Panc1 (cell line): ENCODE data around the gene CACFD1. TPM values are rescaled to one million over a fixed set of nuclear protein-coding genes. Genes with fewer than 3 reads are reported as not detected.
A peak's percentile ranks its signal among the peaks of the same experiment; 100 is the strongest.

ENCODE experiments used
- ATAC-seq: fragments of 200-7000 bp; cut with Tn5 transposase; 2 replicates; pipeline ENCODE4 v1.9.1; 2020; ENCODE audit warnings: mild to moderate bottlenecking, moderate library complexity
- BruUV-seq: library from RNA; stranded (reverse); fragments of 400-500 nt; replicated peaks from 2 replicates; lab custom pipeline; 2021; lab: Mats Ljungman, UMichigan
- CTCF ChIA-PET: fragments of 300-600 bp; sonication (Branson Sonifier 250); formaldehyde crosslinking; loops from one replicate; lab custom pipeline; 2022; ENCODE audit warnings: antibody characterized with exemption; lab: Charles Lee
- POLR2A ChIA-PET: fragments of 300-600 bp; sonication (Branson Sonifier 250); formaldehyde crosslinking; loops from one replicate; lab custom pipeline; 2022; ENCODE audit warnings: antibody characterized with exemption; lab: Charles Lee
- DNase-seq: peaks from one replicate; pipeline ENCODE4 v3.0.0-alpha.2; 2010; ENCODE audit warnings: low read depth, low spot score
- H3K27ac ChIP-seq: 2 replicates; pipeline ENCODE4 v1.5.1; 2011; ENCODE audit warnings: mild to moderate bottlenecking, low read length, inconsistent platforms
- H3K27me3 ChIP-seq: fragments of 200-500 bp; sonication (Bioruptor generic); 2 replicates; pipeline ENCODE4 v1.6.0; 2014; ENCODE audit warnings: low read length, inconsistent platforms; ENCODE audit not compliant: control insufficient read depth, insufficient read depth
- H3K36me3 ChIP-seq: fragments of 200-500 bp; sonication (Bioruptor generic); 2 replicates; pipeline ENCODE4 v1.5.1; 2014; ENCODE audit warnings: inconsistent platforms, mild to moderate bottlenecking, low read length, moderate library complexity; ENCODE audit not compliant: control insufficient read depth, insufficient read depth
- H3K4me1 ChIP-seq: 2 replicates; pipeline ENCODE4 v1.5.1; 2011; ENCODE audit warnings: inconsistent platforms, mild to moderate bottlenecking, low read length, moderate library complexity; ENCODE audit not compliant: control insufficient read depth, insufficient read depth
- H3K4me3 ChIP-seq, 2 experiments: 2 replicates each; pipeline ENCODE4 v1.5.1; 2011 to 2012; ENCODE audit warnings: low read depth in 2 of 2, low read length in 2 of 2, mild to moderate bottlenecking in 2 of 2, inconsistent platforms in 1 of 2, moderate library complexity in 1 of 2
- H3K9me3 ChIP-seq: fragments of 200-500 bp; sonication (Bioruptor generic); 2 replicates; pipeline ENCODE4 v1.5.1; 2014; ENCODE audit warnings: low read depth, mild to moderate bottlenecking, inconsistent platforms, low read length, moderate library complexity; ENCODE audit not compliant: control insufficient read depth, insufficient read depth
- POLR2AphosphoS5 ChIP-seq: IDR thresholded peaks from 2 replicates; pipeline ENCODE4 v1.6.1; 2012; ENCODE audit warnings: mild to moderate bottlenecking, low read depth, low read length, moderate library complexity
- SIN3A ChIP-seq: IDR thresholded peaks from 2 replicates; pipeline ENCODE4 v1.6.1; 2012; ENCODE audit warnings: low read depth, mild to moderate bottlenecking, low read length, moderate library complexity, borderline replicate concordance; ENCODE audit not compliant: insufficient read depth
- TCF7L2 ChIP-seq: IDR thresholded peaks from 2 replicates; pipeline ENCODE4 v1.6.1; 2011; ENCODE audit warnings: mild to moderate bottlenecking, low read depth, low read length, inconsistent platforms
- in situ Hi-C: cut with HindIII; loops from 2 replicates; pipeline ENCODE4 v1.10.0; 2016; ENCODE audit warnings: low sequenced_read_pairs, low pct_unique_long_range_greater_than_20kb
- intact Hi-C: fragments of 100-400 bp; cut with micrococcal nuclease; formaldehyde crosslinking; loops from one replicate; pipeline ENCODE4 v1.10.0; 2022; ENCODE audit not compliant: unreplicated experiment
- total RNA-seq: library from RNA; stranded (reverse); gene quantifications from one replicate; pipeline ENCODE4 v1.2.1, GENCODE V29; 2021; ENCODE audit not compliant: unreplicated experiment
- TF ChIP-seq, protein P1 (sequence below), 2 experiments: IDR thresholded peaks; 2 replicates each; pipeline ENCODE4 v1.6.1; 2011 to 2012; ENCODE audit warnings: low read depth in 2 of 2, control low read depth in 1 of 2, low read length in 1 of 2, mild to moderate bottlenecking in 1 of 2, moderate library complexity in 1 of 2; ENCODE audit not compliant: insufficient read depth in 1 of 2
- TF ChIP-seq, protein P2 (sequence below): fragments of 450-650 bp; IDR thresholded peaks from 2 replicates; pipeline ENCODE4 v1.5.1; 2017; ENCODE audit warnings: mild to moderate bottlenecking

The CACFD1 gene
- total RNA-seq, 1 experiment from 2014 or later, result 13.9 TPM

DNA sequence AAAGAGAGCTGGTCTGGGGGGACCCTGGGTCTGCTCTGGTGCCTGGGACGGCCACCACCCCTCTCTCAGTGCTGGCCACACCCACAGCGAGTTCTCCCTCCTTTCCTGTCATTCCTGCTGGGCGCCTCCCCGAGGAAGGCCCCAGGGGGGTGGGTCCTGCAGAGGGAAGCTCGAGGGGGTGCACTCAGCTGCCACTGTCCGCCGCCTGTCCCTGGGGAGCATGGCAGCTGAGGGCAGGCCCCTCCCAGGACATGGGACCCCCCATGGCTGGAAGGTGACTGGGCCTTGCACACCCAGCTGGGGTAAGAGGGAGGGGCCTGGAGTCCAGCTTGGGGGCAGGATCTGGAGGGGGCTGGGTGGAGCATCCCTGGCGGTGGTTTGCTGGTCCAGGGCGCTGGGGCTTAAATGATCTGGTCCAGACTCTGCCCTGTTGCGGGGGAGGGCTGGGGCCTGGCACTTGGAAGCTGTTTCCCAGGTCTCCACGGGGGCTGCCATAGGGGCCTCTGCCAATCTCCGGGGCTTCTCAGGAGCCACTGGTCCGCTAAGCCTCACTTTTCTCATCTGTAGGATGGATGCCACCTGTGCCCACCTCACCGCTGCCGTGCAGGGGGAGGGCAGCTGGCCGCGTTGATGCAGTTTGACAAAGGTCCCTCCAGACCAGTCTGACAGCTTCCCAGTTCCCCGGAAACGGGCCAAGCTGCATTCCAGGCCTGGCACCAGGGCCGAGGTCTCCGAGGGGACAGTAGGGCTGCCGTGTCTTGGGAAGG is 25.1 kb downstream of the CACFD1 start:
- BruUV-seq, result no TSS peak
- no peaks in the 10 kb centered on the region for H3K27me3 ChIP-seq
- TF ChIP-seq TCF7L2, result no peak
- no peak for TF ChIP-seq SIN3A
- TF ChIP-seq, protein P1, sequence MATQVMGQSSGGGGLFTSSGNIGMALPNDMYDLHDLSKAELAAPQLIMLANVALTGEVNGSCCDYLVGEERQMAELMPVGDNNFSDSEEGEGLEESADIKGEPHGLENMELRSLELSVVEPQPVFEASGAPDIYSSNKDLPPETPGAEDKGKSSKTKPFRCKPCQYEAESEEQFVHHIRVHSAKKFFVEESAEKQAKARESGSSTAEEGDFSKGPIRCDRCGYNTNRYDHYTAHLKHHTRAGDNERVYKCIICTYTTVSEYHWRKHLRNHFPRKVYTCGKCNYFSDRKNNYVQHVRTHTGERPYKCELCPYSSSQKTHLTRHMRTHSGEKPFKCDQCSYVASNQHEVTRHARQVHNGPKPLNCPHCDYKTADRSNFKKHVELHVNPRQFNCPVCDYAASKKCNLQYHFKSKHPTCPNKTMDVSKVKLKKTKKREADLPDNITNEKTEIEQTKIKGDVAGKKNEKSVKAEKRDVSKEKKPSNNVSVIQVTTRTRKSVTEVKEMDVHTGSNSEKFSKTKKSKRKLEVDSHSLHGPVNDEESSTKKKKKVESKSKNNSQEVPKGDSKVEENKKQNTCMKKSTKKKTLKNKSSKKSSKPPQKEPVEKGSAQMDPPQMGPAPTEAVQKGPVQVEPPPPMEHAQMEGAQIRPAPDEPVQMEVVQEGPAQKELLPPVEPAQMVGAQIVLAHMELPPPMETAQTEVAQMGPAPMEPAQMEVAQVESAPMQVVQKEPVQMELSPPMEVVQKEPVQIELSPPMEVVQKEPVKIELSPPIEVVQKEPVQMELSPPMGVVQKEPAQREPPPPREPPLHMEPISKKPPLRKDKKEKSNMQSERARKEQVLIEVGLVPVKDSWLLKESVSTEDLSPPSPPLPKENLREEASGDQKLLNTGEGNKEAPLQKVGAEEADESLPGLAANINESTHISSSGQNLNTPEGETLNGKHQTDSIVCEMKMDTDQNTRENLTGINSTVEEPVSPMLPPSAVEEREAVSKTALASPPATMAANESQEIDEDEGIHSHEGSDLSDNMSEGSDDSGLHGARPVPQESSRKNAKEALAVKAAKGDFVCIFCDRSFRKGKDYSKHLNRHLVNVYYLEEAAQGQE (IDR thresholded peaks at IDR 0.05; ENCODE audit: insufficient read depth in 1 of 2, low read depth in 2 of 2, low read length in 1 of 2), result no peak
- TF ChIP-seq POLR2AphosphoS5, result no peak
- TF ChIP-seq, protein P2, sequence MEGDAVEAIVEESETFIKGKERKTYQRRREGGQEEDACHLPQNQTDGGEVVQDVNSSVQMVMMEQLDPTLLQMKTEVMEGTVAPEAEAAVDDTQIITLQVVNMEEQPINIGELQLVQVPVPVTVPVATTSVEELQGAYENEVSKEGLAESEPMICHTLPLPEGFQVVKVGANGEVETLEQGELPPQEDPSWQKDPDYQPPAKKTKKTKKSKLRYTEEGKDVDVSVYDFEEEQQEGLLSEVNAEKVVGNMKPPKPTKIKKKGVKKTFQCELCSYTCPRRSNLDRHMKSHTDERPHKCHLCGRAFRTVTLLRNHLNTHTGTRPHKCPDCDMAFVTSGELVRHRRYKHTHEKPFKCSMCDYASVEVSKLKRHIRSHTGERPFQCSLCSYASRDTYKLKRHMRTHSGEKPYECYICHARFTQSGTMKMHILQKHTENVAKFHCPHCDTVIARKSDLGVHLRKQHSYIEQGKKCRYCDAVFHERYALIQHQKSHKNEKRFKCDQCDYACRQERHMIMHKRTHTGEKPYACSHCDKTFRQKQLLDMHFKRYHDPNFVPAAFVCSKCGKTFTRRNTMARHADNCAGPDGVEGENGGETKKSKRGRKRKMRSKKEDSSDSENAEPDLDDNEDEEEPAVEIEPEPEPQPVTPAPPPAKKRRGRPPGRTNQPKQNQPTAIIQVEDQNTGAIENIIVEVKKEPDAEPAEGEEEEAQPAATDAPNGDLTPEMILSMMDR, result no peak
- no peak for DNase-seq
- in situ Hi-C loops (no loop called here), intact Hi-C loops (loop anchor here (10.0 kb wide), 1 partner anchor 130 kb away; the partner anchor contains the start of genes SURF1 and SURF2)
- no peak overlapping the region for H3K4me3 ChIP-seq
- CTCF ChIA-PET, result interaction anchor here (0.6 to 0.7 kb wide), 4 partner anchors 8 to 25 kb away, joined by 3 to 8 read pairs (median 6); no protein-coding TSS in a partner anchor
- H3K4me1 ChIP-seq, result peaks cover 2% of the 10 kb centered on the region; the same call in 1 of the 2 replicates
- no peak overlapping the region for H3K27ac ChIP-seq
- no peaks in the 10 kb centered on the region for H3K9me3 ChIP-seq
- no peaks in the 10 kb centered on the region for H3K36me3 ChIP-seq
- no peak for ATAC-seq
- POLR2A ChIA-PET, result no interaction called here

DNA sequence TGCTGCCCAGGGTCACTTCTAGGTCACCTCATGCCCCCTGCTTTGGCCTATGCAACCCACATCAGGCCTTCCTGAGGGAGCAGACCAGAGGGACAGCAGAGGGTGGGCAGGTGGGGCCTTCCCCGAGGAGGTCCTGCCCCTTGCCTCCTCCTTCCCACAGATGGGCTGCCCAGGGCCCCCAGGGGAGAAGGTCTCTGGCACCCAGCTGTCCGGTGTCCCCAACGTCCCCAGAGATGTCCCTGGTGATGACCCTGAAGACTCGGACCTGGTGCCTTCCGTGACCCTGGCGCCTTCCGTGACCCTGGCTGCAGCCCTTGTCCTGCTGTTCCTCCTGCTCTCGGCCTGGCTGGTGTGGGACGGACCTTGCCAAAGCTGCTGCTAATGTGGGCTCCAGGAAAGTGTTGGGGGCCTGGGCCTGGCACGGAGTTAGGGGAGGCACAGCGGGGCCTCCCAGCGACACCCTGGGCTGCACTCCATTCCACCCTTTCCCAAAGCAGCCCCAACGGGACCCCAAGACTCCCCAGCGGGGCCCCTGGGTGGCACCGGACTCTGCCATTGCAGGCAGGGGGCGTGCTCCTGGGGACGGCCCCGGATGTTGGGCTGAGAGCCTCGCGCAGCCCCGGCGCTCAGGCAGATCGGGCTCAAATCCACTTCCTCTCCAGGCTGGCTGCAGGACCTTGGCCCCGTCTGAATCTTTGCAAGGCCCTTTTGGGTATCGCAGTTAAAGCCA is 25.9 kb downstream of the CACFD1 start:
- POLR2A ChIA-PET, result no interaction called here
- no peak for DNase-seq
- peak; percentile 61 for ATAC-seq

More for the DNA sequence above, 25.9 kb downstream of the CACFD1 start:
- no TSS peak for BruUV-seq
- in situ Hi-C loops, result no loop called here
- TF ChIP-seq TCF7L2, result no peak
- TF ChIP-seq, protein P1 (IDR thresholded peaks at IDR 0.05; ENCODE audit: insufficient read depth in 1 of 2, low read depth in 2 of 2, low read length in 1 of 2), result no peak
- TF ChIP-seq, protein P2, result no peak
- no peak for TF ChIP-seq POLR2AphosphoS5
- TF ChIP-seq SIN3A, result no peak
- H3K36me3 ChIP-seq, result no peaks in the 10 kb centered on the region
- no peak overlapping the region for H3K27ac ChIP-seq
- no peak overlapping the region for H3K4me3 ChIP-seq
- CTCF ChIA-PET, result interaction anchor here (0.6 to 0.7 kb wide), 3 partner anchors 10 to 26 kb away, joined by 3 to 8 read pairs (median 4); no protein-coding TSS in a partner anchor
- intact Hi-C loops, result loop anchor here (10.0 kb wide), 1 partner anchor 131 kb away; the partner anchor contains the start of genes SURF1 and SURF2
- H3K27me3 ChIP-seq, result no peaks in the 10 kb centered on the region
- no peaks in the 10 kb centered on the region for H3K9me3 ChIP-seq
- H3K4me1 ChIP-seq, result peaks cover 2% of the 10 kb centered on the region; the same call in 1 of the 2 replicates
